Caco-2 (cell line): ENCODE data around the gene SHMT1. TPM values are rescaled to one million over a fixed set of nuclear protein-coding genes. Genes with fewer than 3 reads are reported as not detected.
"Not testable (repeated sequence)": the region's sequence is repeated elsewhere in the genome, so short reads cannot be mapped to it uniquely, and the experiment has no call there.

ENCODE experiments used
- BruUV-seq: library from RNA; stranded (reverse); fragments of 400-500 nt; replicated peaks from 2 replicates; lab custom pipeline; 2021; lab: Mats Ljungman, UMichigan
- CTCF ChIA-PET: fragments of 300-600 bp; sonication (Branson Sonifier 250); formaldehyde crosslinking; loops from one replicate; lab custom pipeline; 2022; ENCODE audit warnings: antibody characterized with exemption; lab: Charles Lee
- POLR2A ChIA-PET: fragments of 300-600 bp; sonication (Branson Sonifier 250); formaldehyde crosslinking; loops from one replicate; lab custom pipeline; 2022; ENCODE audit warnings: antibody characterized with exemption; lab: Charles Lee
- DNase-seq, 2 experiments: peaks; one replicate each; pipeline versions ENCODE4 v3.0.0 to v3.0.0-alpha.2; 2020 to 2022
- H3K27me3 ChIP-seq: replicated peaks from 2 replicates; pipeline ENCODE4 v1.6.0; 2011; ENCODE audit warnings: low read length; ENCODE audit not compliant: control insufficient read depth, insufficient read depth
- H3K36me3 ChIP-seq: 2 replicates; pipeline ENCODE4 v1.5.1; 2011; ENCODE audit warnings: low read length; ENCODE audit not compliant: control insufficient read depth, insufficient read depth
- H3K4me1 ChIP-seq: fragments of 250-450 bp; sonication (Bioruptor Pico); 2 replicates; pipeline ENCODE4 v1.5.1; 2020; ENCODE audit warnings: mild to moderate bottlenecking
- H3K4me3 ChIP-seq: 2 replicates; pipeline ENCODE4 v1.5.1; 2011; ENCODE audit warnings: low read depth, mild to moderate bottlenecking, control low read depth, low read length
- H3K9me3 ChIP-seq: fragments of 250-450 bp; sonication (Bioruptor Pico); 2 replicates; pipeline ENCODE4 v1.5.1; 2020; ENCODE audit warnings: mild to moderate bottlenecking, moderate library complexity
- H3K27ac Mint-ChIP-seq: one replicate; pipeline ENCODE4 v1.8.0; 2022; ENCODE audit warnings: mixed read lengths; ENCODE audit not compliant: unreplicated experiment
- H3K27me3 Mint-ChIP-seq: one replicate; pipeline ENCODE4 v1.8.0; 2022; ENCODE audit warnings: mixed read lengths; ENCODE audit not compliant: insufficient read depth, unreplicated experiment
- H3K36me3 Mint-ChIP-seq: one replicate; pipeline ENCODE4 v1.8.0; 2022; ENCODE audit warnings: mild to moderate bottlenecking, mixed read lengths; ENCODE audit not compliant: insufficient read depth, unreplicated experiment
- H3K4me1 Mint-ChIP-seq: one replicate; pipeline ENCODE4 v1.8.0; 2022; ENCODE audit warnings: low read depth, mixed read lengths; ENCODE audit not compliant: unreplicated experiment
- H3K4me3 Mint-ChIP-seq: one replicate; pipeline ENCODE4 v1.8.0; 2022; ENCODE audit warnings: mild to moderate bottlenecking, moderate library complexity, mixed read lengths; ENCODE audit not compliant: unreplicated experiment
- H3K9me3 Mint-ChIP-seq: one replicate; pipeline ENCODE4 v1.8.0; 2022; ENCODE audit warnings: mixed read lengths; ENCODE audit not compliant: unreplicated experiment
- intact Hi-C: fragments of 100-400 bp; cut with micrococcal nuclease; formaldehyde crosslinking; loops from one replicate; pipeline ENCODE4 v1.10.0; 2022; ENCODE audit not compliant: unreplicated experiment
- total RNA-seq: library from RNA; stranded (reverse); gene quantifications from 2 replicates; pipeline ENCODE4 v1.2.3, GENCODE V29; 2022
- TF ChIP-seq, protein P1 (sequence below), 2 experiments: fragments of 200-600 bp in 1 of 2; IDR thresholded peaks; 1 replicate in 1 of 2; 2 replicates in 1 of 2; pipeline versions ENCODE4 v1.5.1 to v1.8.0; 2011 to 2022; ENCODE audit warnings: antibody characterized with exemption in 1 of 2, control low read depth in 1 of 2, inconsistent platforms in 1 of 2, low read depth in 1 of 2, low read length in 1 of 2, mild to moderate bottlenecking in 1 of 2, moderate library complexity in 1 of 2; ENCODE audit not compliant: insufficient read depth in 1 of 2, severe bottlenecking in 1 of 2, unreplicated experiment in 1 of 2

The SHMT1 gene
- total RNA-seq, 1 experiment from 2014 or later: 72.4 TPM

DNA sequence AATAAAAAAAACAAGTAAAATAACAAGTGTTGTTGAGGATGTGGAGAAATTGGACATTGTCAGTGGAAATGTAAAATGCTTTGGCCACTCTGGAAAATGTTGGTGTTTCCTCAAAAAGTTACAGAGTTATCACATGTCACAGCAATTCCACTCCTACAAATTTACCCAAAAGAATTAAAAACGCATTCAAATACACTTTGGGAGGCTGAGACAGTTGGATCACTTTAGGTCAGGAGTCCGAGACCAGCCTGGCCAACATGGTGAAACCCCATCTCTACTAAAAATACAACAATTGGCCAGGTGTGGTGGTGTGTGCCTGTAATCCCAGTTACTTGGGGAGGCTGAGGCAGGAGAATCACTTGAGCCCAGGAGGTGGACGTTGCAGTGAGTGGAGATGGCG, 54.1 kb downstream of the SHMT1 start:
- no peak overlapping the region for H3K4me3 Mint-ChIP-seq
- CTCF ChIA-PET: no interaction called here

DNA sequence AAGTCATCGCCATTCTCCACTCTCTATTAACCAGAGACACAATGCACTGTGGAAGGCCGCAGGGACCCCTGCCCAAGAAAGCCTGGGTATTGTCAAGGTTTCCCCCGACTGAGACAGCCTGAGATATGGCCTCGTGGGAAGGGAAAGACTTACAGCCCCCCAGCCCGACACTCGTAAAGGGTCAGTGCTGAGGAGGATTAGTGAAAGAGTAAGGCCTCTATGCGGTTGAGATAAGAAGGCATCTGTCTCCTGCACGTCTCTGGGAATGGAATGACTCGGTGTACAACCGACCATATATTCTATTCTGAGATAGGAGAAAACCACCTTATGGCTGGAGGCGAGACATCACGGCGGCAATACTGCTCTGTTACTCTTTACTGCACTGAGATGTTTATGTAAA, 60.1 kb downstream of the SHMT1 start:
- H3K4me1 ChIP-seq: peaks cover 11% of the 10 kb centered on the region; the same call in 1 of the 2 replicates
- DNase-seq, H3K36me3 ChIP-seq, H3K27me3 Mint-ChIP-seq, intact Hi-C loops, H3K4me3 ChIP-seq, H3K9me3 ChIP-seq, H3K27me3 ChIP-seq, BruUV-seq, H3K4me3 Mint-ChIP-seq, H3K4me1 Mint-ChIP-seq, CTCF ChIA-PET, H3K9me3 Mint-ChIP-seq: not testable (repeated sequence)
- Mint-ChIP-seq H3K36me3 (peaks cover 84% of the 10 kb centered on the region), H3K27ac (peak overlapping the region; percentile 42)
- POLR2A ChIA-PET: interaction anchor here (0.6 kb wide), 1 partner anchor 50 kb away, joined by 3 read pairs; no protein-coding TSS in a partner anchor

More for the DNA sequence above, 54.1 kb downstream of the SHMT1 start:
- BruUV-seq: no TSS peak
- peaks cover 74% of the 10 kb centered on the region for H3K36me3 Mint-ChIP-seq
- no peak overlapping the region for H3K27ac Mint-ChIP-seq
- DNase-seq: no peak
- Histone ChIP-seq H3K9me3 (no peaks in the 10 kb centered on the region), H3K27me3 (no peaks in the 10 kb centered on the region), H3K36me3 (peaks cover 2% of the 10 kb centered on the region; the same call in 1 of the 2 replicates), H3K4me1 (peaks cover 4% of the 10 kb centered on the region; the same call in 1 of the 2 replicates), H3K4me3 (no peak overlapping the region)
- peaks cover 8% of the 10 kb centered on the region for H3K4me1 Mint-ChIP-seq
- POLR2A ChIA-PET: no interaction called here
- intact Hi-C loops: no loop called here
- H3K9me3 Mint-ChIP-seq: no peaks in the 10 kb centered on the region
- no peaks in the 10 kb centered on the region for H3K27me3 Mint-ChIP-seq
- TF ChIP-seq, protein P1, sequence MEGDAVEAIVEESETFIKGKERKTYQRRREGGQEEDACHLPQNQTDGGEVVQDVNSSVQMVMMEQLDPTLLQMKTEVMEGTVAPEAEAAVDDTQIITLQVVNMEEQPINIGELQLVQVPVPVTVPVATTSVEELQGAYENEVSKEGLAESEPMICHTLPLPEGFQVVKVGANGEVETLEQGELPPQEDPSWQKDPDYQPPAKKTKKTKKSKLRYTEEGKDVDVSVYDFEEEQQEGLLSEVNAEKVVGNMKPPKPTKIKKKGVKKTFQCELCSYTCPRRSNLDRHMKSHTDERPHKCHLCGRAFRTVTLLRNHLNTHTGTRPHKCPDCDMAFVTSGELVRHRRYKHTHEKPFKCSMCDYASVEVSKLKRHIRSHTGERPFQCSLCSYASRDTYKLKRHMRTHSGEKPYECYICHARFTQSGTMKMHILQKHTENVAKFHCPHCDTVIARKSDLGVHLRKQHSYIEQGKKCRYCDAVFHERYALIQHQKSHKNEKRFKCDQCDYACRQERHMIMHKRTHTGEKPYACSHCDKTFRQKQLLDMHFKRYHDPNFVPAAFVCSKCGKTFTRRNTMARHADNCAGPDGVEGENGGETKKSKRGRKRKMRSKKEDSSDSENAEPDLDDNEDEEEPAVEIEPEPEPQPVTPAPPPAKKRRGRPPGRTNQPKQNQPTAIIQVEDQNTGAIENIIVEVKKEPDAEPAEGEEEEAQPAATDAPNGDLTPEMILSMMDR (IDR thresholded peaks at IDR 0.05; ENCODE audit: insufficient read depth in 1 of 2, low read depth in 1 of 2, low read length in 1 of 2, severe bottlenecking in 1 of 2, unreplicated experiment in 1 of 2): no peak

DNA sequence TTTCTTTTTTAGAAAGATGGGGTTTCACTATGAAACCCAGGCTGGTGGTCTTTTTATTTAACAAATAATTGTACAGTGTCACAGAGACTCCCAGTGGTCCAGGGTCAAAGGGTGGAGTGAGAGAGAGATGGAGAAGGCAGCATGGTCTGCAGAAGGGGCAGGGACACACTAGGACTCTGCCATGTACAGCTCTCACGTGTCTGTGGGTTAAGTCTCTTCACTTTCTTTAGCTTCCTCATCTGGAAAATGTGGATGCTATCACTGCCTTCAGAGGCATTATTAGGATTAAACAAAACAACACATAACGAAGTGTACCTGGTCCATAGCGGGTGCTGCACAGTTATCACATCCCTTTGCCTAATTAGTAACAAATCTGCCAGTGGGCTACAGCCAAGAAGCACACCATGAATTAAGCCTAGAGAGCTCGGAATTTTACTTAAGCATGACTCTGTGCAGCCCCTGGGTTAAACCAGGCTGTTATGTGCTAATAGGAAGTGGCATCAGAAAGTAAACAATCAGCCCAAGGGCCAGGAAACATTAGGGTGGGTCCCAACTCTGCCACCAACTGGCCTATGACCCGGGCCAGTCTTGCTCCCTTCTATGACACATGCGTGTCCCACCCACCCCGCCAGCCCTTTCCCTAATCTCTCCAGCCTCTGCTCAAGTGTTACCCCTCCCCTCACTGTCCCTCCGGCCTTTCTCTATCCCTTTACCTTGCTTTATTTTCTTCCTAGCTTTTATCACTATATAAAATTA, 62.4 kb downstream of the SHMT1 start:
- Histone ChIP-seq H3K4me3 (no peak overlapping the region), H3K27me3 (no peaks in the 10 kb centered on the region), H3K4me1 (peaks cover 11% of the 10 kb centered on the region; the same call in 1 of the 2 replicates), H3K36me3 (peaks cover 4% of the 10 kb centered on the region; the same call in 1 of the 2 replicates), H3K9me3 (no peaks in the 10 kb centered on the region)
- ChIA-PET POLR2A (no interaction called here), CTCF (no interaction called here)
- intact Hi-C loops: no loop called here
- H3K4me1 Mint-ChIP-seq: no peaks in the 10 kb centered on the region
- no peak overlapping the region for H3K27ac Mint-ChIP-seq
- H3K4me3 Mint-ChIP-seq: no peak overlapping the region
- DNase-seq: no peak
- BruUV-seq: no TSS peak
- no peaks in the 10 kb centered on the region for H3K9me3 Mint-ChIP-seq
- H3K27me3 Mint-ChIP-seq: no peaks in the 10 kb centered on the region
- TF ChIP-seq, protein P1 (IDR thresholded peaks at IDR 0.05; ENCODE audit: insufficient read depth in 1 of 2, low read depth in 1 of 2, low read length in 1 of 2, severe bottlenecking in 1 of 2, unreplicated experiment in 1 of 2): no peak
- H3K36me3 Mint-ChIP-seq: peaks cover 85% of the 10 kb centered on the region

DNA sequence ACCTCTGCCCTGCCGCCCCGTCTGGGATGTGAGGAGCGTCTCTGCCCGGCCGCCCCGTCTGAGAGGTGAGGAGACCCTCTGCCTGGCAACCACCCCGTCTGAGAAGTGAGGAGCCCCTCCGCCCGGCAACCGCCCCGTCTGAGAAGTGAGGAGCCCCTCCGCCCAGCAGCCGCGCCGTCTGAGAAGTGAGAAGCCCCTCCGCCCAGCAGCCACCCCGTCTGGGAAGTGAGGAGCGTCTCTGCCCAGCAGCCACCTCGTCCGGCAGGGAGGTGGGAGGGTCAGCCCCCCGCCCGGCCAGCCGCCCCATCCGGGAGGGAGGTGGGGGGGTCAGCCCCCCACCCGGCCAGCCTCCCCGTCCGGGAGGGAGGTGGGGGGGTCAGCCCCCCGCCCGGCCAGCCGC, 65.3 kb downstream of the SHMT1 start:
- H3K4me1 ChIP-seq, H3K9me3 Mint-ChIP-seq, H3K4me1 Mint-ChIP-seq, H3K9me3 ChIP-seq, DNase-seq, BruUV-seq, H3K27me3 ChIP-seq, CTCF ChIA-PET, POLR2A ChIA-PET, H3K27ac Mint-ChIP-seq, H3K36me3 ChIP-seq, intact Hi-C loops, H3K4me3 ChIP-seq, H3K27me3 Mint-ChIP-seq, H3K4me3 Mint-ChIP-seq: not testable (repeated sequence)
- peaks cover 85% of the 10 kb centered on the region for H3K36me3 Mint-ChIP-seq
